GM12872 (cell line): ENCODE measurements around the gene RRP8.

Experiments used
- TF ChIP-seq, protein P1 (sequence below): IDR thresholded peaks from 3 replicates; pipeline ENCODE4 v1.5.1; 2011; ENCODE audit warnings: low read depth, mild to moderate bottlenecking, low read length, moderate library complexity; ENCODE audit not compliant: insufficient read depth

Gene RRP8

DNA sequence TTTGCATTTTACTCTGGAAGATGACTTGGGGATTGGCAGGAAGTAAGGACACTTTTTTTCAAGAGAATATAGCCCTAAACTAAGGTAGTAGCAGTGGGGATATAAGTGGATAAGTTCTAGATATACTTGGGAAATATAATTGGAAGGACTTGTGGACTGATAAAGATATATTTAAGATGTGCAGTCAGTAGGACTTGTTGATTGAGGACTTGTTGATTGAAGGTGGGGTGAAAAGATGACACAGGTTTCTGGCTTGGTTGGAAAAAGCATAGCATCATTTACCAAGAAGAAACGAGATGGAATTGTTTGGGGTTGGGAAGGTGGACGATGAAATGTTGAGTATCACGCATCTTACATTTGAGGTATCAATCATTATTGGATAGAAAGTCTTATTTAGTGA, 10.1 kb upstream of the RRP8 start:
- TF ChIP-seq, protein P1, sequence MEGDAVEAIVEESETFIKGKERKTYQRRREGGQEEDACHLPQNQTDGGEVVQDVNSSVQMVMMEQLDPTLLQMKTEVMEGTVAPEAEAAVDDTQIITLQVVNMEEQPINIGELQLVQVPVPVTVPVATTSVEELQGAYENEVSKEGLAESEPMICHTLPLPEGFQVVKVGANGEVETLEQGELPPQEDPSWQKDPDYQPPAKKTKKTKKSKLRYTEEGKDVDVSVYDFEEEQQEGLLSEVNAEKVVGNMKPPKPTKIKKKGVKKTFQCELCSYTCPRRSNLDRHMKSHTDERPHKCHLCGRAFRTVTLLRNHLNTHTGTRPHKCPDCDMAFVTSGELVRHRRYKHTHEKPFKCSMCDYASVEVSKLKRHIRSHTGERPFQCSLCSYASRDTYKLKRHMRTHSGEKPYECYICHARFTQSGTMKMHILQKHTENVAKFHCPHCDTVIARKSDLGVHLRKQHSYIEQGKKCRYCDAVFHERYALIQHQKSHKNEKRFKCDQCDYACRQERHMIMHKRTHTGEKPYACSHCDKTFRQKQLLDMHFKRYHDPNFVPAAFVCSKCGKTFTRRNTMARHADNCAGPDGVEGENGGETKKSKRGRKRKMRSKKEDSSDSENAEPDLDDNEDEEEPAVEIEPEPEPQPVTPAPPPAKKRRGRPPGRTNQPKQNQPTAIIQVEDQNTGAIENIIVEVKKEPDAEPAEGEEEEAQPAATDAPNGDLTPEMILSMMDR: no peak

DNA sequence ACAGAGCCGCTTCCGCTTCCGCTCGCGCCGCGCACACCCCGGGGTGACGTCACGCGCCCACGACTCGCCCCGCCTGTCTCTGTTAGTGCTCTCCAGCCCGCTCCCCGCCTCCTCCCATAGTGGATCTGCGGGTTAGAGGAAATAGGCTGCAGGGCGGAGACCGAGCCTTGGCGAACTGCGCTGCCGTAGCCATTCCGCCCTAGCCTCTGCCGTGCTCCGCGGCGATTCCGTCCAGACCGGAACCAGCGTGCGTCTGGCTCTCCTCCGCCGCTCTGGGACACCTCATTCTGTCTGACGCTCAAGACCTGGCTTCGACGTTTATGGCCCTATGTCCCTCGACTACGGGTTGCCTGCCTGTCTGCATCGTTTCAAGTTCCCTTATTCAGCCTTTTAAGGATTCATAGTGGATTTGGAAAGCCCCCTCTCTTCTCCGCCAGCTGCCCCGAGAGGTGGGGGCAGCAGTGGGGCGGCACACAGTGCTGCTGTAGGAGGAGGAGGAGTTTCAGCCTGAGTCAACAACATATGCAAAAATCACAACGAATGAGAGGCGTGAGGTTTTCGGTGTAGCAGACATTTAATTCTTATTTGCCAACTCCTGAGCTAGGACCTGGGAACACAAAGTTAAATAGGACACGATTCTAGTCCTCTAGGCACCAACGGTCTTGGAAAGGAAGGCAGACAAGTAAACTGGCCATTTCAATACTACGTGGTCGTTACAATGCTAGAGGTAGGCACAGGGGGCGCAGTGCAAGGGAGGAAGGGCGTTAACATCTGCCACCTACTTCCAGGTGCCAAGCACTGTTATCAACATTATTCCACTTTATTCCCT, 9.0 kb upstream of the RRP8 start, which contains the start of gene TAF10:
TSS of gene TAF10 (minus strand) at position 4 of the 829 bp plus-strand sequence. CDS start 27 bp downstream, outside the sequence.
- TF ChIP-seq, protein P1: peak; percentile 72

DNA sequence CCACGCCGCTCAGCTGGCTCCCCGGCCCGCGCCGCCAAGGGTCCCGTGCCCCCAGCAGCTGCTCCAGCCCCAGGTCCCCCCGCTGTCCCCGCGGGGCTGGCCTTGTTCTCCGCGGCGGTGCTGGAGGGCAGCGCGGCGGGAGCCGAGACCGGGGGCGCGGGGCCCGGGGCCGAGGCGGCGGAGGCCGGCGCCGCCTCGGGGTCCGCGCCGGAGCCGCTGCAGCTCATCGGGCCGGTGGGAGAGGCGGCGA, 8.5 kb upstream of the RRP8 start:
- TF ChIP-seq, protein P1: no peak

DNA sequence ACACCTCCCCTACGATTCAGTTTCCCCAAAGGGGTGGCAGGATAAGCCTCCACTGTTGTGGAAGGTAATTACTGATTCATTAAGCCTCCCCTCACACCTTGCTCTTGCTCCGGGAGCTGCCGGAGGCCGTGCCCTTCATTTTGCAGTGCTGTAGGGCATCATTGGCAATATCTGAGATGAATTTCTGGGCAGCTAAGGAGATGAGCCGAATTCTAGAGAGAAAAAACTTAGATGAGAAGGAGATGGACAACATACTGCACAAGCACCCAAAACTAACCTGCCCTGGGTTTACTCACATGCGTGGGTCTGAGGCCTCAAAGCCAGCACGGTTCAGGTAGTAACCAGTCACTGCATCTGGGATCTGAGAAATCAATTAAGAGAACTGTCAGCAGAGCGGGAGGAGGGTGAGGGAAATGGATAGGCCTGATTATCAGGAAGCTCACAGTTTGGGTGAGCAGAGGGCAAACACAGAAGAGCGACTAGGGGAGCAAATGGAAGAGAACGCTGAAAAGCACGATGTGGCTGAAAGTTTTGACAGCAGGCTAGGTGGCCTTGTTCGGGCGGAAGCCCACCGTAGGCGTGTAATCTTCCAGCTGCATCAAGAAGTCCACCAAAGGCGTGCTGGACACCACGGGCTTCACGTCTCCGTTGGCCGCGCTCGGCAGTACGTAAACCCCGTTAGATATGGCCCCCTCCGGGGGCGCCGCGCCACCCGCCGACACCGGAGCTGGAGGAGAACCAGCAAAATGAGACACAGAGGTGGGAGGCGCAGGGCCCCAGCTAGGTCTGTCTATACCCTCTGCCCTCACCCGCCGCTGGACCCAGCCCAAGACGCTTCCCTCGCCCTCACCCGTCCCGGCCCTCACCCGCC, 7.9 kb upstream of the RRP8 start:
- TF ChIP-seq, protein P1: no peak

DNA sequence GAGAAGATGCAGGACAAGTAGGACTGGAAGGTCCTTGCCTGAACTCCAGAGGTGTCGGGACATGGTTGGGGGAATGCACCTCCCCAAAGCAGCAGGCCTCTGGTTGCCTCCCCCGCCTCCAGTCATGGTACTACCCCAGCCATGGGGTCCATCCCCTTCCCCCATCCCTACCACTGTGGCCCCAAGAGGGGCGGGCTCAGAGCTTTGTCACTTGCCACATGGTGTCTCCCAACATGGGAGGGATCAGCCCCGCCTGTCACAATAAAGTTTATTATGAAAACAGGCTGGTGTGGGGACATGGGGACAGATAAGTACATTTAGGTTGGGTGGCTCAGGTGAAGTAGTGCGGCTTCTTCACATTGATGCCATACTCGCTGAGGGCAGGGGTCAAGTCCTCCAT, 7.2 kb upstream of the RRP8 start:
- TF ChIP-seq, protein P1: no peak

DNA sequence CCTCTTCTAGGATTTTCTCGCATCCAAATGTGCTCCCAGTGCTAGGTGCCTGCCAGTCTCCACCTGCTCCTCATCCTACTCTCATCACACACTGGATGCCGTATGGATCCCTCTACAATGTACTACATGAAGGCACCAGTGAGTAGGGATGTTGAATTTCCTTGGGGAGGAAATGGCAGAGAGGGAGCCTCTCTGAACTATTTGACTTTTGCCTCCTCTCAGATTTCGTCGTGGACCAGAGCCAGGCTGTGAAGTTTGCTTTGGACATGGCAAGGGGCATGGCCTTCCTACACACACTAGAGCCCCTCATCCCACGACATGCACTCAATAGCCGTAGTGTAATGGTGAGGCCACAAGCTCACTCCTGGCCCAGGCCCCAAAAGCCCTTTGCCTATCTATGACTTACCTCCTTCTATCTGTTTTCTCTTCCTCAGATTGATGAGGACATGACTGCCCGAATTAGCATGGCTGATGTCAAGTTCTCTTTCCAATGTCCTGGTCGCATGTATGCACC, 6.1 kb upstream of the RRP8 start:
- TF ChIP-seq, protein P1: no peak
